Stimulated activated CD8-positive, alpha-beta memory T cell treated with anti-CD3 and anti-CD28 coated beads, Interleukin-7, amount 100 ng/mL, for 1 hour (primary cell): ENCODE results near the gene MAGEA2B.
"Not testable (repeated sequence)": the region's sequence is repeated elsewhere in the genome, so short reads cannot be mapped to it uniquely, and the experiment has no call there.

Experiments used
- DNase-seq, 2 donors: peaks; one replicate each; pipeline ENCODE4 v3.0.0-alpha.2; 2020; ENCODE audit warnings: low read depth in 2 of 2

Gene MAGEA2B

DNA sequence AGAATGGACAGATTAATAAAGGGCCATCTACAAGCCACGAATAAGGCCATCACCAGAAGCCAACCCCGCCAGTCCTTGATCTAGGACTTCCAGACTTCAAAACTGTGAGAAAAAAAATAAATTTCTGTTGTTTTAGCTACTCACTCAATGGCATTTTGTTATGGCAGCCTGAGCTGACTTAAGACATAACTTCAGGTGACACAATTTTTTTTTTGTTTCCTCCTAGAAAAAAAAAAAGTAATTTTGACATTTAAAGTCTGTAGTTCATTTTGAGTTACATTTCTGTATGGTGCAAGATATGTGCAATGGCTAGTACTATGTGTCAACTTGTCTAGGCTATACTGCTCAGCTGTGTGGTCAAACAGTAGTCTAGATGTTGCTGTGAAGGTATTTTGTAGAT lies 44.5 kb downstream of the MAGEA2B start, which contains the start of gene CSAG3:
CSAG3 (plus strand) TSS at position 301 of the 400 bp plus-strand sequence.
- DNase-seq, result not testable (repeated sequence)

GRCh38 chrX:152759544-152759943 lies 45.1 kb downstream of the MAGEA2B start:
- DNase-seq, result not testable (repeated sequence)

GRCh38 chrX:152761582-152761981 lies 47.2 kb downstream of the MAGEA2B start:
- DNase-seq, result not testable (repeated sequence)

GRCh38 chrX:152766562-152766961 lies 52.1 kb downstream of the MAGEA2B start:
- DNase-seq, result not testable (repeated sequence)
